Eye (tissue), 1 donor: Measurements from ENCODE around the gene C2orf42.
A peak's percentile ranks its signal among the peaks of the same experiment; 100 is the strongest.
"Not testable (repeated sequence)": the region's sequence is repeated elsewhere in the genome, so short reads cannot be mapped to it uniquely, and the experiment has no call there.

Source experiments
- DNase-seq: peaks from one replicate; pipeline ENCODE4 v3.0.0-alpha.2; 2015

C2orf42 gene

GRCh38 chr2:70190418-70191243, at the start of gene C2orf42:
C2orf42 (minus strand) TSS chr2:70191019; CDS start chr2:70181985, 9,034 bp downstream.
- DNase-seq = peak; percentile 98

- no peak for DNase-seq
Measured at GRCh38 chr2:70240599-70240998, 49.8 kb upstream of the C2orf42 start.

GRCh38 chr2:70233926-70234325, 43.1 kb upstream of the C2orf42 start:
- no peak for DNase-seq

GRCh38 chr2:70226781-70227180, 36.0 kb upstream of the C2orf42 start:
- no peak for DNase-seq

GRCh38 chr2:70223305-70223704, 32.5 kb upstream of the C2orf42 start:
- not testable (repeated sequence) for DNase-seq

GRCh38 chr2:70214953-70215549, 24.2 kb upstream of the C2orf42 start:
- no peak for DNase-seq

- no peak for DNase-seq
Measured at GRCh38 chr2:70214365-70214764, 23.5 kb upstream of the C2orf42 start.

GRCh38 chr2:70212298-70212932, 21.6 kb upstream of the C2orf42 start:
- DNase-seq = no peak

GRCh38 chr2:70211595-70211994, 20.8 kb upstream of the C2orf42 start:
- no peak for DNase-seq

GRCh38 chr2:70204452-70204851, 13.6 kb upstream of the C2orf42 start:
- DNase-seq = no peak

- no peak for DNase-seq
Measured at GRCh38 chr2:70203086-70203485, 12.3 kb upstream of the C2orf42 start.

- no peak for DNase-seq
Measured at GRCh38 chr2:70202236-70202806, 11.5 kb upstream of the C2orf42 start.

GRCh38 chr2:70201831-70202230, 11.0 kb upstream of the C2orf42 start:
- DNase-seq = no peak

GRCh38 chr2:70201225-70201768, 10.5 kb upstream of the C2orf42 start:
- no peak for DNase-seq

- no peak for DNase-seq
Measured at GRCh38 chr2:70199320-70199864, 8.6 kb upstream of the C2orf42 start.

- no peak for DNase-seq
Measured at GRCh38 chr2:70192516-70192915, 1.7 kb upstream of the C2orf42 start.

GRCh38 chr2:70191244-70191735, 471 bp upstream of the C2orf42 start:
- DNase-seq = no peak

- no peak for DNase-seq
Measured at GRCh38 chr2:70188460-70188859, 2.4 kb downstream of the C2orf42 start.

- not testable (repeated sequence) for DNase-seq
Measured at GRCh38 chr2:70187170-70187569, 3.6 kb downstream of the C2orf42 start.

- DNase-seq = no peak
Measured at GRCh38 chr2:70182689-70183088, 8.1 kb downstream of the C2orf42 start.

GRCh38 chr2:70181363-70181956, 9.4 kb downstream of the C2orf42 start:
- DNase-seq = no peak

GRCh38 chr2:70173520-70173919, 17.3 kb downstream of the C2orf42 start:
- DNase-seq = no peak
